ENCODE data around the gene CDC42BPB.
"Not testable (repeated sequence)": the region's sequence is repeated elsewhere in the genome, so short reads cannot be mapped to it uniquely, and the experiment has no call there.

Gene CDC42BPB

GRCh38 chr14:103064436-103064835 lies 7.1 kb upstream of the CDC42BPB start:
- Histone ChIP-seq H3K27me3 (ENCODE audit: insufficient read depth, low read length) (no peaks in the 10 kb centered on the region), H3K4me1 (ENCODE audit: insufficient read depth, low read length) (no peaks in the 10 kb centered on the region), H3K36me3 (ENCODE audit: insufficient read depth, low read length) (no peaks in the 10 kb centered on the region), H2AFZ (ENCODE audit: low read depth, low read length) (no peak overlapping the region), H3K9me3 (ENCODE audit: low read length) (no peaks in the 10 kb centered on the region), H3K4me3 (ENCODE audit: low read length) (no peak overlapping the region)

GRCh38 chr14:103061482-103061976 lies 4.2 kb upstream of the CDC42BPB start:
- H3K4me1 ChIP-seq (ENCODE audit: insufficient read depth, low read length), result peaks cover 6% of the 10 kb centered on the region
- H3K36me3 ChIP-seq (ENCODE audit: insufficient read depth, low read length), result no peaks in the 10 kb centered on the region
- H2AFZ ChIP-seq (ENCODE audit: low read depth, low read length), result no peak overlapping the region

GRCh38 chr14:103059556-103059955 lies 2.2 kb upstream of the CDC42BPB start:
- Histone ChIP-seq H3K36me3 (ENCODE audit: insufficient read depth, low read length) (peaks cover 3% of the 10 kb centered on the region), H2AFZ (ENCODE audit: low read depth, low read length) (no peak overlapping the region), H3K4me3 (ENCODE audit: low read length) (no peak overlapping the region), H3K27me3 (ENCODE audit: insufficient read depth, low read length) (no peaks in the 10 kb centered on the region), H3K9me3 (ENCODE audit: low read length) (no peaks in the 10 kb centered on the region), H3K4me1 (ENCODE audit: insufficient read depth, low read length) (peaks cover 17% of the 10 kb centered on the region)

More at GRCh38 chr14:103061482-103061976, 4.2 kb upstream of the CDC42BPB start:
- H3K4me3 ChIP-seq (ENCODE audit: low read length), result no peak overlapping the region
- H3K9me3 ChIP-seq (ENCODE audit: low read length), result no peaks in the 10 kb centered on the region
- no peaks in the 10 kb centered on the region for H3K27me3 ChIP-seq (ENCODE audit: insufficient read depth, low read length)

GRCh38 chr14:103058164-103059055 lies 1.1 kb upstream of the CDC42BPB start:
- Histone ChIP-seq H3K27me3 (ENCODE audit: insufficient read depth, low read length) (no peaks in the 10 kb centered on the region), H2AFZ (ENCODE audit: low read depth, low read length) (peak overlapping the region; percentile 79), H3K9me3 (ENCODE audit: low read length) (no peaks in the 10 kb centered on the region), H3K36me3 (ENCODE audit: insufficient read depth, low read length) (peaks cover 3% of the 10 kb centered on the region), H3K4me1 (ENCODE audit: insufficient read depth, low read length) (peaks cover 17% of the 10 kb centered on the region), H3K4me3 (ENCODE audit: low read length) (peak overlapping the region; percentile 81)

- H2AFZ ChIP-seq (ENCODE audit: low read depth, low read length), result peak overlapping the region; percentile 44
- peaks cover 5% of the 10 kb centered on the region for H3K36me3 ChIP-seq (ENCODE audit: insufficient read depth, low read length)
- H3K4me1 ChIP-seq (ENCODE audit: insufficient read depth, low read length), result peaks cover 17% of the 10 kb centered on the region
- H3K27me3 ChIP-seq (ENCODE audit: insufficient read depth, low read length), result no peaks in the 10 kb centered on the region
- peak overlapping the region; percentile 74 for H3K4me3 ChIP-seq (ENCODE audit: low read length)
- no peaks in the 10 kb centered on the region for H3K9me3 ChIP-seq (ENCODE audit: low read length)
Observed at GRCh38 chr14:103057028-103057371, 349 bp downstream of the CDC42BPB start.

- Histone ChIP-seq H3K4me3 (ENCODE audit: low read length) (peak overlapping the region; percentile 74), H3K9me3 (ENCODE audit: low read length) (no peaks in the 10 kb centered on the region), H3K4me1 (ENCODE audit: insufficient read depth, low read length) (peaks cover 17% of the 10 kb centered on the region), H3K27me3 (ENCODE audit: insufficient read depth, low read length) (no peaks in the 10 kb centered on the region), H2AFZ (ENCODE audit: low read depth, low read length) (peak overlapping the region; percentile 44), H3K36me3 (ENCODE audit: insufficient read depth, low read length) (peaks cover 5% of the 10 kb centered on the region)
Observed at GRCh38 chr14:103056322-103057027, 874 bp downstream of the CDC42BPB start.

GRCh38 chr14:103055695-103056094 lies 1.7 kb downstream of the CDC42BPB start:
- Histone ChIP-seq H3K4me1 (ENCODE audit: insufficient read depth, low read length) (peaks cover 17% of the 10 kb centered on the region), H3K4me3 (ENCODE audit: low read length) (peak overlapping the region; percentile 74), H3K9me3 (ENCODE audit: low read length) (no peaks in the 10 kb centered on the region), H3K36me3 (ENCODE audit: insufficient read depth, low read length) (peaks cover 5% of the 10 kb centered on the region), H2AFZ (ENCODE audit: low read depth, low read length) (no peak overlapping the region), H3K27me3 (ENCODE audit: insufficient read depth, low read length) (no peaks in the 10 kb centered on the region)

GRCh38 chr14:103052407-103052806 lies 4.9 kb downstream of the CDC42BPB start:
- Histone ChIP-seq H3K9me3 (ENCODE audit: low read length) (no peaks in the 10 kb centered on the region), H3K27me3 (ENCODE audit: insufficient read depth, low read length) (no peaks in the 10 kb centered on the region)

GRCh38 chr14:103050935-103051334 lies 6.4 kb downstream of the CDC42BPB start:
- Histone ChIP-seq H3K4me1 (ENCODE audit: insufficient read depth, low read length) (peaks cover 8% of the 10 kb centered on the region), H3K4me3 (ENCODE audit: low read length) (no peak overlapping the region), H3K36me3 (ENCODE audit: insufficient read depth, low read length) (peaks cover 5% of the 10 kb centered on the region), H3K9me3 (ENCODE audit: low read length) (no peaks in the 10 kb centered on the region), H2AFZ (ENCODE audit: low read depth, low read length) (no peak overlapping the region), H3K27me3 (ENCODE audit: insufficient read depth, low read length) (no peaks in the 10 kb centered on the region)

More at GRCh38 chr14:103052407-103052806, 4.9 kb downstream of the CDC42BPB start:
- H2AFZ ChIP-seq (ENCODE audit: low read depth, low read length), result no peak overlapping the region
- peaks cover 12% of the 10 kb centered on the region for H3K4me1 ChIP-seq (ENCODE audit: insufficient read depth, low read length)
- peaks cover 5% of the 10 kb centered on the region for H3K36me3 ChIP-seq (ENCODE audit: insufficient read depth, low read length)
- no peak overlapping the region for H3K4me3 ChIP-seq (ENCODE audit: low read length)

- not testable (repeated sequence) for H3K27me3 ChIP-seq (ENCODE audit: insufficient read depth, low read length); H3K4me1 ChIP-seq (ENCODE audit: insufficient read depth, low read length); H3K36me3 ChIP-seq (ENCODE audit: insufficient read depth, low read length); H3K9me3 ChIP-seq (ENCODE audit: low read length); H3K4me3 ChIP-seq (ENCODE audit: low read length); H2AFZ ChIP-seq (ENCODE audit: low read depth, low read length)
Observed at GRCh38 chr14:103047453-103047852, 9.9 kb downstream of the CDC42BPB start.

GRCh38 chr14:103045371-103045869 lies 11.9 kb downstream of the CDC42BPB start:
- no peaks in the 10 kb centered on the region for H3K27me3 ChIP-seq (ENCODE audit: insufficient read depth, low read length)
- peaks cover 15% of the 10 kb centered on the region for H3K9me3 ChIP-seq (ENCODE audit: low read length)
- H2AFZ ChIP-seq (ENCODE audit: low read depth, low read length), result no peak overlapping the region
- H3K4me1 ChIP-seq (ENCODE audit: insufficient read depth, low read length), result peaks cover 9% of the 10 kb centered on the region
- no peak overlapping the region for H3K4me3 ChIP-seq (ENCODE audit: low read length)
- peaks cover 16% of the 10 kb centered on the region for H3K36me3 ChIP-seq (ENCODE audit: insufficient read depth, low read length)

- H3K27me3 ChIP-seq (ENCODE audit: insufficient read depth, low read length), result no peaks in the 10 kb centered on the region
- H3K4me3 ChIP-seq (ENCODE audit: low read length), result no peak overlapping the region
- H2AFZ ChIP-seq (ENCODE audit: low read depth, low read length), result no peak overlapping the region
- peaks cover 9% of the 10 kb centered on the region for H3K4me1 ChIP-seq (ENCODE audit: insufficient read depth, low read length)
- peaks cover 15% of the 10 kb centered on the region for H3K9me3 ChIP-seq (ENCODE audit: low read length)
- H3K36me3 ChIP-seq (ENCODE audit: insufficient read depth, low read length), result peaks cover 16% of the 10 kb centered on the region
Observed at GRCh38 chr14:103043257-103044015, 13.9 kb downstream of the CDC42BPB start.
